OCI-LY3 (cell line): ENCODE measurements around the gene PNMT.
A peak's percentile ranks its signal among the peaks of the same experiment; 100 is the strongest.

Experiments used
- H2AFZ ChIP-seq: fragments of 200-600, 300-600 bp; shearing (Covaris generic); 2 replicates; pipeline ENCODE4 v1.6.0; 2014; ENCODE audit warnings: antibody characterized with exemption, low read depth, low read length
- H3K27ac ChIP-seq: fragments of 200-600, 300-600 bp; sonication (generic); 2 replicates; pipeline ENCODE4 v1.5.1; 2014; ENCODE audit warnings: mild to moderate bottlenecking, low read length, moderate library complexity, mixed read lengths
- H3K27me3 ChIP-seq: fragments of 200-600, 300-600 bp; sonication (generic); 2 replicates; pipeline ENCODE4 v1.6.1; 2014; ENCODE audit warnings: low read depth, low read length, mixed read lengths
- H3K36me3 ChIP-seq: fragments of 200-600, 300-600 bp; sonication (generic); replicated peaks from 2 replicates; pipeline ENCODE3; 2014; ENCODE audit warnings: low read depth, low read length, mixed read lengths
- H3K4me1 ChIP-seq: fragments of 300-600, 200-600 bp; sonication (generic); 2 replicates; pipeline ENCODE4 v1.6.1; 2014; ENCODE audit warnings: low read length, mixed read lengths
- H3K4me2 ChIP-seq: fragments of 200-600, 300-600 bp; sonication (generic); 2 replicates; pipeline ENCODE4 v1.6.1; 2014; ENCODE audit warnings: low read length, mixed read lengths
- H3K4me3 ChIP-seq: fragments of 300-600, 200-600 bp; sonication (generic); 2 replicates; pipeline ENCODE4 v1.5.1; 2014; ENCODE audit warnings: antibody characterized with exemption, mild to moderate bottlenecking, low read length, moderate library complexity
- H3K79me2 ChIP-seq: fragments of 300-600, 200-600 bp; shearing (Covaris generic); 2 replicates; pipeline ENCODE4 v1.6.1; 2014; ENCODE audit warnings: mild to moderate bottlenecking, low read length, mixed read lengths
- H3K9ac ChIP-seq: fragments of 300-600, 200-600 bp; shearing (Covaris generic); 2 replicates; pipeline ENCODE4 v1.6.0; 2014; ENCODE audit warnings: mild to moderate bottlenecking, low read length, moderate library complexity
- H3K9me3 ChIP-seq: fragments of 200-600, 300-600 bp; shearing (Covaris generic); 2 replicates; pipeline ENCODE4 v1.6.1; 2014; ENCODE audit warnings: low read length, mixed read lengths; ENCODE audit not compliant: insufficient read depth
- H4K20me1 ChIP-seq: fragments of 200-600, 300-600 bp; sonication (generic); 2 replicates; pipeline ENCODE4 v1.6.1; 2016; ENCODE audit warnings: low read length, mixed read lengths; ENCODE audit not compliant: insufficient read depth
- EZH2phosphoT487 ChIP-seq: fragments of 200-600 bp; shearing (Covaris generic); IDR thresholded peaks from 2 replicates; pipeline ENCODE4 v1.6.1; 2018; ENCODE audit warnings: antibody characterized with exemption, mixed run types, low read depth
- TF ChIP-seq, protein P1 (sequence below): fragments of 200-600, 300-600 bp; sonication (generic); IDR thresholded peaks from 2 replicates; pipeline ENCODE4 v1.5.1; 2014; ENCODE audit warnings: antibody characterized with exemption, low read length, low read depth

The PNMT gene

DNA sequence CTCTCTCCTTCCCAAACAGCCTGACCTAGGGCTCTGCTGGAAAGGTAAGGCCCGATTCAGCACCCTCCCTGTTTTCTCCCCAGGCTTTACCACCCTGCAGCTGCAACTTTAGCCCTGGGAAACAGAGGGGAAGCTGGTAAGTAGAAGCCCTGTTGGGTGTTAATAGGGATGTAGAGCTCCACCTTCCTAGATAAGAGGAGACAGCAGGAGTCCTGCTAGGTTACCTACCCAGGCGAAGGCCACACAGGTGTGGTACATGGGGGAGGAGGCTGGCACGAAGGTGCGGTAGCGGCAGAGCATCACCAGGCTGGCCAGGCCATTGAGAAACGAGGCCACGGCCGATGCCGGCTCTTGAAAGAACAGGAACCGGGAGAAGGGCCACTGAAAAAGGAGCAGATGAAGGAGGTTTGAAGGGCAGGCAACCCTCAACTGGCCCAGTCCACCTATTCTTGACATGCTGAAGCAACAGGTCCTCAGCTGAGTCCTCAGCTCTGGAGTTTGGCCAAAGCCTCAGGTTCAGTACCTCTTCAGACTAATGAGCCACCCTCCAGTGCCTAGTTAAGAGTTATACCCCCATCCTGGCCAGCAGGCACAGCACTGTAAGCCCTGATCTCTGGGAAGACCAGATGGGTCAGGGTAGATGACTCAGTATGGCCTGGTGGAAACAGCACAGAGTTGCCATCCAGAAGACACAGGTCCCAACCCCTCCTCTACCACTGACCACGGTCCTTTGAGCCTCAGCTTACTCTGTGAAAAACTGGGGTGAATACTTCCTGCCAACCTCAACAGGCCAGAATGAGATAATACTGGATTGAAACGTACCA lies 16.3 kb downstream of the PNMT start:
- Histone ChIP-seq H3K4me1 (peaks cover 20% of the 10 kb centered on the region), H3K9ac (no peak overlapping the region), H3K36me3 (no peaks in the 10 kb centered on the region), H3K4me3 (no peak overlapping the region), H3K9me3 (no peaks in the 10 kb centered on the region), H3K27me3 (no peaks in the 10 kb centered on the region), H3K79me2 (no peaks in the 10 kb centered on the region; the same call in 1 of the 2 replicates), H4K20me1 (no peaks in the 10 kb centered on the region), H2AFZ (no peak overlapping the region), H3K27ac (no peak overlapping the region), H3K4me2 (no peak overlapping the region)
- TF ChIP-seq, protein P1, sequence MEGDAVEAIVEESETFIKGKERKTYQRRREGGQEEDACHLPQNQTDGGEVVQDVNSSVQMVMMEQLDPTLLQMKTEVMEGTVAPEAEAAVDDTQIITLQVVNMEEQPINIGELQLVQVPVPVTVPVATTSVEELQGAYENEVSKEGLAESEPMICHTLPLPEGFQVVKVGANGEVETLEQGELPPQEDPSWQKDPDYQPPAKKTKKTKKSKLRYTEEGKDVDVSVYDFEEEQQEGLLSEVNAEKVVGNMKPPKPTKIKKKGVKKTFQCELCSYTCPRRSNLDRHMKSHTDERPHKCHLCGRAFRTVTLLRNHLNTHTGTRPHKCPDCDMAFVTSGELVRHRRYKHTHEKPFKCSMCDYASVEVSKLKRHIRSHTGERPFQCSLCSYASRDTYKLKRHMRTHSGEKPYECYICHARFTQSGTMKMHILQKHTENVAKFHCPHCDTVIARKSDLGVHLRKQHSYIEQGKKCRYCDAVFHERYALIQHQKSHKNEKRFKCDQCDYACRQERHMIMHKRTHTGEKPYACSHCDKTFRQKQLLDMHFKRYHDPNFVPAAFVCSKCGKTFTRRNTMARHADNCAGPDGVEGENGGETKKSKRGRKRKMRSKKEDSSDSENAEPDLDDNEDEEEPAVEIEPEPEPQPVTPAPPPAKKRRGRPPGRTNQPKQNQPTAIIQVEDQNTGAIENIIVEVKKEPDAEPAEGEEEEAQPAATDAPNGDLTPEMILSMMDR, result no peak
- TF ChIP-seq EZH2phosphoT487, result no peak

DNA sequence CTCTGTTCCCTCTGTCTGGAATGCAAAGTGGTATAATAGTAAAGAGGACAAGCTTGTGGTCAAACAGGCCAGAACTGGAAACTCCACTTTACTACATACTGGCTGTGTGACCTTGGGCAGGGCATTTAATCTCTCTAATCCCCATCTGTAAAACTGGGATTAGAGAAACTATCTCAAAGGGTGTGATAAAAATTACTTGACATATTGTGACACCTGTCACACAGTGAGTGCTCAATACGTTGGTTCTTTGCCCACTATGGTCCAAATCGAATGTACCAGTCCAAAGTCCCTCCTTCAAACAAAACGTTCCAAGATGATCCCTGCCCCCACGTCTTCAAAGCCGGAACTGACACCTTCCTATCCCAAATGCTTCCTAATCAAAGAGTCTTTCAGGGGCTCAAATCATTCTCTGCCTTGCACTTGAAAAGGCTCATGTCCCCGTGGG lies 18.9 kb downstream of the PNMT start:
- Histone ChIP-seq H3K79me2 (no peaks in the 10 kb centered on the region; the same call in 1 of the 2 replicates), H2AFZ (peak overlapping the region; percentile 52), H3K9ac (peak overlapping the region; percentile 91), H3K9me3 (no peaks in the 10 kb centered on the region), H3K27ac (peak overlapping the region; percentile 92), H3K4me2 (peak overlapping the region; percentile 99), H3K4me1 (peaks cover 17% of the 10 kb centered on the region), H3K27me3 (no peaks in the 10 kb centered on the region), H3K4me3 (peak overlapping the region; percentile 94), H3K36me3 (no peaks in the 10 kb centered on the region), H4K20me1 (no peaks in the 10 kb centered on the region)
- TF ChIP-seq, protein P1, result no peak
- TF ChIP-seq EZH2phosphoT487, result no peak

DNA sequence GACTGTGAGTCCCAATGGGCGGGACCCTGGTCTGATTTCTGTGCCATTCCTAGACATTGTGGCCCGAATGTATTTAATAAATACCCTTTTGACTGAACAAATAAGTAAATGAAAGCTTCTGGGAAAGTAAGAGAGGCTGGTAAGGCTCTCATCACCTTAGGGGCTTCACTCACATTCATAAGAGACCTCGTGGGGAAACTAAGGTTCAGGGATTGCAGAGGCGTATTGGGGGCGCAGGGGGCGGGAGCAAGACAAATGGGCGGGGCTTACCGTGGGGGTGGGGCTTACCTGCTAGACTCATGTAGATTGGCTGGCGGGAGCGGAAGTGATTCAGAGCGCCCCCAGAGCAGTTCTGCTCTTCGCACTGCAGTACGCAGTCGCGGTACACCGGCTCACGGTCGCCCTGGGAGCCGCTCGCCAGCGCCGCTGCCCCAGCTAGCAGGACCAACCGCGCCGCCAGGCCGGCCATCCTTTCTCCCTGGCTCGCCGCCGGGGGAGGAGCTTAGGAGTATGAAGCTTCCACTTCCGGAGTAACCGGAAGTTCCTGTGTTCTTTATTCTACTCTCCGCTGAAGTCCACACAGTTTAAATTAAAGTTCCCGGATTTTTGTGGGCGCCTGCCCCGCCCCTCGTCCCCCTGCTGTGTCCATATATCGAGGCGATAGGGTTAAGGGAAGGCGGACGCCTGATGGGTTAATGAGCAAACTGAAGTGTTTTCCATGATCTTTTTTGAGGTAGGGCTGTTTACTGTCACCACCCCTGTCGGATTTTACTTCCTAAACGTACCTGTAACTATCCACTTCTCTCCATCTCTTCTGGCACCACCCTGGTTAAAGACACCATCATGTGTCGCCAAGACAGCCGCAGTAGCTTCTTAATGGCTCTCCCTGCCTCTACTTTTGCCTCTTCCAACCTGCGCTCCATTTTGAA lies 19.6 kb downstream of the PNMT start, which contains the start of gene PGAP3:
Gene PGAP3, minus strand, starts transcription at position 512 of the 929 bp plus-strand sequence. Its CDS starts 43 bp downstream, at position 469.
- peak within 1 kb of the TSS; percentile 99 for H3K4me2 ChIP-seq
- peak within 1 kb of the TSS; percentile 92 for H3K27ac ChIP-seq
- H3K4me1 ChIP-seq, result peaks cover 17% of the 10 kb centered on the region
- peak within 1 kb of the TSS; percentile 94 for H3K4me3 ChIP-seq
- H3K27me3 ChIP-seq, result no peaks in the 10 kb centered on the region
- peak within 1 kb of the TSS; percentile 91 for H3K9ac ChIP-seq
- peak within 1 kb of the TSS; percentile 52 for H2AFZ ChIP-seq
- no peaks in the 10 kb centered on the region; the same call in 1 of the 2 replicates for H3K79me2 ChIP-seq
- no peak for TF ChIP-seq EZH2phosphoT487
- TF ChIP-seq, protein P1, result peak; percentile 15; the same call in 1 of the 2 replicates
- no peaks in the 10 kb centered on the region for H3K9me3 ChIP-seq
- no peaks in the 10 kb centered on the region for H4K20me1 ChIP-seq
- no peaks in the 10 kb centered on the region for H3K36me3 ChIP-seq
